ENCODE results near the gene CD300A.

DNA sequence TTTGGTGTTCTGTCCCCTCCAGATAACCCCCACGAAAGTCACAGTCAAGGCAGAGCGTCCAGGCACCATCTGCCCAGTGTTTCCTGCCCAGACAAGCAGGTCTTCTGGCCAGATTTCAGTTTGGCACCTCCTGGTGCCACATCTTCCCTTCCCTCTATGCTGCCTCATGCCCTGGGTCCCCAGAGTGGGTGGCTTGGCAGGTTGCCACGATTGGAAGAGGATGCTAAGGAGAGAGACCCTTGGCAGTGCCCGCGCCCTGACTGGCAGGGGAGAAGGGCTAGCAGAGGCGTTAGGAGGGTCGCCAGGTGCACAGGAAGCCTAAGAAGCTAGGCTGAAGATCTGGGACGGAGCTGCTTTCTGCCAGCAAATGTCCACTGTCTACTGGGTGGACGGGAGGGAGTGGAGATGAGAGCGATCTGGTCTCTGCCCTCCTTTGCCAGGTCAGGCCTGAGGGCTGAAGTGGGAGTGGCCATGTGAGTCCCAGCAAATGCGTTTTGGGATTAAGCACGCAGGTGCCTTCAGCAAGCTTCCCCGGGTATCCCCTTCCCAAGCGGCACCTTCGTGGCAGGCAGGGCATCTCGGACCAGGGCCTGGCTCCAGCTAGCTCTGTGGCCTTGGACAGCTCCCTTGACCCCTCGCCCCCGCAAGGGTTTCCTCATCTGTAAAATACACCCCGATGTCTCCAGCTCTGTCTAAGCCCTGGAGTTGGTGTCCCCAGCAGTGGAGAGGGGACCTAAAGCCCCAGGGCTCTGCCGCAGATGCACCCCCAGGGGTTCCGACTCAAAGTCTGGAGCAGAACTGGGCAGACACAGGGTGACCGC lies 13.4 kb upstream of the CD300A start:
- TF ChIP-seq POLR2AphosphoS5 (IDR thresholded peaks at IDR 0.05; ENCODE audit: low read depth, low read length) (no peak), POLR2A (IDR thresholded peaks at IDR 0.05; ENCODE audit: low read depth, low read length) (no peak), TAF1 (IDR thresholded peaks at IDR 0.05; ENCODE audit: low read depth, low read length) (no peak), PAX5 (IDR thresholded peaks at IDR 0.05; ENCODE audit: insufficient read depth, low read length, severe bottlenecking) (no peak), POU2F2 (IDR thresholded peaks at IDR 0.05; ENCODE audit: low read depth, low read length) (no peak)
